Right lobe of liver (tissue), 6 donors: ENCODE results near the gene CNTN6. TPM values are rescaled to one million over a fixed set of nuclear protein-coding genes. Genes with fewer than 3 reads are reported as not detected.

Experiments
- ATAC-seq, 4 donors: fragments of 200-7000 bp; cut with Tn5 transposase; one replicate each; pipeline ENCODE4 v1.9.1; 2020; ENCODE audit warnings: mild to moderate bottlenecking in 4 of 4, moderate library complexity in 4 of 4
- DNase-seq, 3 donors: peaks; one replicate each; pipeline ENCODE4 v3.0.0-alpha.2; 2020
- H3K27ac ChIP-seq, 3 donors: fragments of 200-600 bp; one replicate each; pipeline ENCODE4 v1.8.0; 2022
- H3K27me3 ChIP-seq, 2 donors: fragments of 200-600 bp; one replicate each; pipeline ENCODE4 v1.8.0; 2022
- H3K36me3 ChIP-seq, 4 donors: fragments of 200-600 bp; sonication (generic) in 1 of 4; one replicate each; pipeline versions ENCODE4 v1.5.1 to v1.8.0; 2017 to 2022; ENCODE audit warnings: control low read depth in 1 of 4
- H3K4me1 ChIP-seq, 4 donors: fragments of 200-600 bp; sonication (generic) in 1 of 4; one replicate each; pipeline versions ENCODE4 v1.5.1 to v1.8.0; 2017 to 2022; ENCODE audit warnings: control low read depth in 1 of 4
- H3K4me3 ChIP-seq, 3 donors: fragments of 200-600 bp; one replicate each; pipeline ENCODE4 v1.8.0; 2022
- H3K9me3 ChIP-seq, 4 donors: fragments of 200-600 bp; sonication (generic) in 1 of 4; one replicate each; pipeline versions ENCODE4 v1.5.1 to v1.8.0; 2017 to 2022; ENCODE audit warnings: control low read depth in 1 of 4
- CTCF ChIP-seq, 4 donors: fragments of 200-600 bp in 3 of 4; fragments of 450-650 bp in 1 of 4; IDR thresholded peaks; one replicate each; pipeline versions ENCODE4 v1.5.1 to v1.8.0; 2016 to 2022; ENCODE audit warnings: antibody characterized with exemption in 4 of 4, mild to moderate bottlenecking in 2 of 4
- POLR2A ChIP-seq: fragments of 450-650 bp; IDR thresholded peaks from one replicate; pipeline ENCODE4 v1.6.1; 2017; ENCODE audit warnings: antibody characterized with exemption, mild to moderate bottlenecking
- WGBS: methylation state at CpG from one replicate; pipeline ENCODE4 v1.1.6; 2018; ENCODE audit warnings: low coverage, low lambda C conversion rate; ENCODE audit not compliant: insufficient coverage; ENCODE audit errors: missing lambda C conversion rate; 5-methylcytosine and 5-hydroxymethylcytosine counted together
- intact Hi-C, 2 donors: fragments of 100-400 bp; cut with DNase I; formaldehyde crosslinking; loops; one replicate each; pipeline versions ENCODE4 v1.11.2 to v1.14.1; 2022
- total RNA-seq, 6 experiments: library from RNA; depleted of rRNA in 2 of 6; stranded (reverse); fragments of >200 nt in 2 of 6; fragmentation: NEBNext Ultra II Directional in 3 of 6; extraction: Animal tissue kit (Norgen Biotek cat#: 25700) in 3 of 6; gene quantifications; one replicate each; pipeline versions ENCODE4 v1.1.0 to v1.2.4, GENCODE V29; 2016 to 2023
- donor health status: DM: no; HTN: yes; CAD: no.
- donor health status: DM: no; HTN: no; CAD: no.
- donor health status: DM: no; HTN: no; CAD: no.
- donor health status: DM: no; HTN: yes; CAD: no.
- donor health status: DM: no; HTN: yes; CAD: no.

Gene CNTN6
- total RNA-seq, 6 experiments from 2014 or later, result not detected

DNA sequence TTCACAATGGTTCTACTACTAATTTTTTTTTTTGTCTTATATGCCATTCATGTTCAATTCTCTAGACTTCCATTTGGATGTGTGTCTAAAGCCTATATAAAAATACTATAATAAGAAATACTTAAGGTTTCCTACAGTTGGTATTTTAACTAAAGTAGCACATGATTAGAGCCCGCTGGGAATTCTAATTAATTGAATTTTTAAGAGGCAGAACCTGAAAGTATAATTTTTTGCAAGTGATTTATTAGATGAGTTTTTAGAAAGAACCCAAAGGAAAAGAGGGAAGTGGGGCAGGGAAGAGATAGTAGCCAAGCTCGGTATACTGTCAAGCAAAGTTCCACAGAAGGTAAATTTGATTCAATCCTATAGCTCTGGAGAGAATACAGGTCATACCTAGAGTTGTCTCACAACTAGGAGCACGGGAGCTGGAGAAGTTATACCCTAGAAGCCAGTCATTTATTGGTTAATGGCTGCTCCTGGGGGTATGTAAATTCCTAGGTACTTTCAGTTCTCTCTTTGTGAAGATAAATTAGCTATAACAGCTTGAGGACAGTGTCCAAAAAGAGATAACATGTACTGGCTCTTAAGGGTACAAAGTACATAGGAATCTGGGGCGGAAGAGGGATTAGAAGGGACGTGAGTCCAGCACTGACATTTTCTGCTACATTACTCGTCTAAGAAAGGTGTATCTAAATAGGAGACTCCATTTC, 225.6 kb downstream of the CNTN6 start:
- 29% methylated on average over 6 of the region's 6 CpGs for WGBS

GRCh38 chr3:1326546-1326945, 233.7 kb downstream of the CNTN6 start:
- intact Hi-C loops, result no loop called here
- ATAC-seq, result no peak
- Histone ChIP-seq H3K27ac (no peak overlapping the region), H3K4me1 (no peaks in the 10 kb centered on the region), H3K9me3 (no peaks in the 10 kb centered on the region), H3K36me3 (no peaks in the 10 kb centered on the region), H3K27me3 (no peaks in the 10 kb centered on the region), H3K4me3 (no peak overlapping the region)
- no peak for DNase-seq
- TF ChIP-seq CTCF (IDR thresholded peaks at IDR 0.05) (no peak), POLR2A (no peak)

More for the DNA sequence above, 225.6 kb downstream of the CNTN6 start:
- no peak for DNase-seq
- Histone ChIP-seq H3K4me3 (no peak overlapping the region), H3K27ac (no peak overlapping the region), H3K4me1 (no peaks in the 10 kb centered on the region), H3K36me3 (no peaks in the 10 kb centered on the region), H3K9me3 (no peaks in the 10 kb centered on the region), H3K27me3 (no peaks in the 10 kb centered on the region)
- intact Hi-C loops, result no loop called here
- ATAC-seq, result no peak
- no peak for TF ChIP-seq CTCF (IDR thresholded peaks at IDR 0.05)
- TF ChIP-seq POLR2A, result no peak

- no peak for TF ChIP-seq POLR2A
- no peak for TF ChIP-seq CTCF (IDR thresholded peaks at IDR 0.05)
Measured at GRCh38 chr3:1330107-1330506, 237.3 kb downstream of the CNTN6 start.

DNA sequence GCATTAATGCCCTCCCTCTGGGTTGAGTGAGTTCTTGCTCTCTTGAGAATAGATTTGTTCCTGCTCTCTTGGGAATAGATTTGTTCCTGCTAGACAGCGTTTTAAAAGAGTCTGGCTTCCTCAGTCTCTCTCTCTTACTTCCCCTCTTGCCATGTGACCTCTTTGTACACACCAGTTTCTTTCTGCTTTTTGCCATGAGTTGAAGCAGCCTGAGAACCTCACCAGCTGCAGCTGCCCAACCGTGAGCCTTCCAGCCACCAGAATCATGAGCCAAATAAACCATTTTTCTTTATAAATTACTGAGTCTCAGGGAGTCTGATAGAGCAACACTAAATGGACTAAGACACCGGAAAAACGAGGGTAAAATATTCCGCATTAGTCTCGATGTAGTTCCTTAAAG, 253.6 kb downstream of the CNTN6 start:
- H3K27ac ChIP-seq, result no peak overlapping the region
- H3K9me3 ChIP-seq, result no peaks in the 10 kb centered on the region
- no peak for DNase-seq
- 55% methylated on average over 6 of the region's 6 CpGs for WGBS
- TF ChIP-seq CTCF (IDR thresholded peaks at IDR 0.05) (no peak), POLR2A (no peak)
- no peaks in the 10 kb centered on the region for H3K4me1 ChIP-seq
- ATAC-seq, result peak in 1 of 4 donors; percentile 38
- H3K36me3 ChIP-seq, result no peaks in the 10 kb centered on the region
- intact Hi-C loops, result no loop called here
- no peaks in the 10 kb centered on the region for H3K27me3 ChIP-seq
- no peak overlapping the region for H3K4me3 ChIP-seq

More at GRCh38 chr3:1330107-1330506, 237.3 kb downstream of the CNTN6 start:
- DNase-seq (no peak), ATAC-seq (no peak)
- no peaks in the 10 kb centered on the region for H3K27me3 ChIP-seq
- no peaks in the 10 kb centered on the region for H3K4me1 ChIP-seq
- intact Hi-C loops, result no loop called here
- H3K9me3 ChIP-seq, result no peaks in the 10 kb centered on the region
- no peak overlapping the region for H3K27ac ChIP-seq
- WGBS, result 54% methylated on average over 2 of the region's 2 CpGs
- no peak overlapping the region for H3K4me3 ChIP-seq
- no peaks in the 10 kb centered on the region for H3K36me3 ChIP-seq
